ENCODE measurements around the gene MUCL3.

Gene MUCL3

DNA sequence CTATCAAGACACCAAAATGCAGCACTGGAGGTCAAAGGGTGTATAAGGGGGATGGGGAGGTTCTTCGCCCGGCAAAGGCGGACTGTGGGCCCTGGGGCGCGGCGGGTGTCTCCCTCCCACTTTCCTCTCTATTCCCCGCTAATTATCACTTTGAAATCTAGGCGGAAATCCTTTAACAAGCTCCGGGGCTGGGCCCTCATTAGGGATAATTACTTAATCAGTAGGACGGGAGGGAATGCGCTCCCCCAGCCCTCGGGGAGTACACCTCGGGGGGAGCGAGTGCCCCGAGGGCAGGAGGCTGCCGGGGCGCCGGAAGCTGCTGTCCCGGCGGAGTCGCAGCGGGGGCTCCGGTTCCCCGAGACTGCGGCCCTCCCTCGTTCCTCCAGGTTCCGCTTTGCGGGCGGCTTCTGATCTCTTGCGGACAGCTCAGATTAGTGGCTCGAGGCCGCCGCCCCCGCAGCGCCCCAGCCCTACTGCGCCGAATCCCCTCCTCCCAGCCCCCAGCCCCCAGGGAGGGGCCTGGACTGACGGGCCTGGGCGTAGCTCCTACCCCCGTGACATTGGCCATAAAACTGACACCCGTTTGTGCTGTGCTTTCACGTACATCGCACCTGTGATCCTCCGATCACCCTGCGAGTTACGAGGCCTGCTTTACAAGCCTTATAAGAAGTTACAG, 14.7 kb downstream of the MUCL3 start:
- Histone ChIP-seq H3K4me2 (ENCODE audit: low read length) (peak overlapping the region; percentile 47), H3K27me3 (ENCODE audit: control insufficient read depth, insufficient read depth, low read length) (no peaks in the 10 kb centered on the region), H3K9me3 (ENCODE audit: control insufficient read depth, low read length) (no peaks in the 10 kb centered on the region), H3K79me2 (no peaks in the 10 kb centered on the region), H3K4me1 (peaks cover 11% of the 10 kb centered on the region), H3K9ac (peak overlapping the region; percentile 5), H2AFZ (peak overlapping the region; percentile 99), H3K27ac (peak overlapping the region; percentile 55), H3K4me3 (ENCODE audit: low read depth, low read length) (peak overlapping the region; percentile 7), H3K36me3 (ENCODE audit: control insufficient read depth, insufficient read depth, low read length) (no peaks in the 10 kb centered on the region)
- TF ChIP-seq, protein P1, sequence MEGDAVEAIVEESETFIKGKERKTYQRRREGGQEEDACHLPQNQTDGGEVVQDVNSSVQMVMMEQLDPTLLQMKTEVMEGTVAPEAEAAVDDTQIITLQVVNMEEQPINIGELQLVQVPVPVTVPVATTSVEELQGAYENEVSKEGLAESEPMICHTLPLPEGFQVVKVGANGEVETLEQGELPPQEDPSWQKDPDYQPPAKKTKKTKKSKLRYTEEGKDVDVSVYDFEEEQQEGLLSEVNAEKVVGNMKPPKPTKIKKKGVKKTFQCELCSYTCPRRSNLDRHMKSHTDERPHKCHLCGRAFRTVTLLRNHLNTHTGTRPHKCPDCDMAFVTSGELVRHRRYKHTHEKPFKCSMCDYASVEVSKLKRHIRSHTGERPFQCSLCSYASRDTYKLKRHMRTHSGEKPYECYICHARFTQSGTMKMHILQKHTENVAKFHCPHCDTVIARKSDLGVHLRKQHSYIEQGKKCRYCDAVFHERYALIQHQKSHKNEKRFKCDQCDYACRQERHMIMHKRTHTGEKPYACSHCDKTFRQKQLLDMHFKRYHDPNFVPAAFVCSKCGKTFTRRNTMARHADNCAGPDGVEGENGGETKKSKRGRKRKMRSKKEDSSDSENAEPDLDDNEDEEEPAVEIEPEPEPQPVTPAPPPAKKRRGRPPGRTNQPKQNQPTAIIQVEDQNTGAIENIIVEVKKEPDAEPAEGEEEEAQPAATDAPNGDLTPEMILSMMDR (IDR thresholded peaks at IDR 0.05), result no peak

DNA sequence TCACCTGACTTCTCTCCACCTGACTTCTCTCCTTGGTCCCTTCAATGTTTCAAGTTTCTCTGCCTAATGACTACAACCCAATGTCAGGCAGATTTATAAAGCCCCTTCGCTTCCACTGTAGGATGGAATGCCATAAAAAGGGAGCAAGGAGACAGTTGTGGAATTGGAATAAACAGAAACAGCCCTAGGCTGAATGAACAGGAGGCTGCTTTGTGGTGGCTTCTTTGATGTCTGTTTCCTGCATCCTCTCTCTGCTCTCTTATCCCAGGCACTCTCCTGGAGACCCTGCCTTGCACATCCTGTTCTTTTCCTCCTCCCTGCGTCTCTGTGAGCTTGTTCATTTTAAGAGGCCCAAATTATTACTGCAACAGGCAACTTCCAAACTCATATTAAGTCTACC, 16.9 kb downstream of the MUCL3 start:
- H3K36me3 ChIP-seq (ENCODE audit: control insufficient read depth, insufficient read depth, low read length), result no peaks in the 10 kb centered on the region
- TF ChIP-seq, protein P1 (IDR thresholded peaks at IDR 0.05), result no peak
- no peak overlapping the region for H3K9ac ChIP-seq
- H3K27ac ChIP-seq, result no peak overlapping the region
- no peaks in the 10 kb centered on the region for H3K79me2 ChIP-seq
- no peak overlapping the region for H3K4me3 ChIP-seq (ENCODE audit: low read depth, low read length)
- no peak overlapping the region for H3K4me2 ChIP-seq (ENCODE audit: low read length)
- H3K9me3 ChIP-seq (ENCODE audit: control insufficient read depth, low read length), result no peaks in the 10 kb centered on the region
- H2AFZ ChIP-seq, result peak overlapping the region; percentile 30
- no peaks in the 10 kb centered on the region for H3K27me3 ChIP-seq (ENCODE audit: control insufficient read depth, insufficient read depth, low read length)
- peaks cover 11% of the 10 kb centered on the region for H3K4me1 ChIP-seq

DNA sequence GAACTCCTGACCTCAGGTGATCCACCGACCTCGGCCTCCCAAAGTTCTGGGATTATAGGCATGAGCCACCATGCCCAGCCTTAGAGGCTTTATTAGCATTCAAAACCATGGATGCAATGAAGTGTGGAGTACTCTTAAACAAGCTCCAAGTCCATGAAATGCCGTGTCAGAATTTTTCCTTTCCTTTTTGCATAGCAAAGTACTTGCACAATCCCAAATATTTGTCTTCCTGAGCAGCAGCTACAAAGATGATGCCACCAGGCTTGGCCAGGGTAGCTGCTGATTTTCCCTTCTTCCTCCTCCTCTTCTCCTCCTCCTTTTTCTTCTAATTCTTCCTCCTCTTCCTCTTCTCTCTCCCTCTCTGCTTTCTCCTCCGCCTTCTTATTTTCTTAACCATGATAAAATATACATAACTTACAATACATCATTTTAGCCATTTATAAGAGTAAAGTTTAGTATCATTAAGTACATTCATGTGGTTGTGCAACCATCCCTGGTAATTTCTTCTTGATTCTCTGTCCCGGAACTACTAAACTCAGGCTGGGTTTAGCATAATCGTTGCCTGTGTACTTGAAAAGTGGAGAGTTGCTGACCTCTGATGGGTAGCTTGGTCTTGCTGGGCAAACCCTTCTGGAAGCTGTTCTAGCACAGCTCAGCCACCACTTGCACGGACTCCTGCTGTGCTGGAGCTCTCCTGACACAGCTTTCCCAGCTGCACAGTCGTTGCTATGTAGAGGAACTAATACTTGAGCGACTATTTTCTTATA, 20.3 kb downstream of the MUCL3 start:
- Histone ChIP-seq H2AFZ (no peak overlapping the region), H3K9ac (no peak overlapping the region), H3K27ac (no peak overlapping the region), H3K4me3 (ENCODE audit: low read depth, low read length) (no peak overlapping the region), H3K36me3 (ENCODE audit: control insufficient read depth, insufficient read depth, low read length) (no peaks in the 10 kb centered on the region), H3K79me2 (no peaks in the 10 kb centered on the region), H3K4me1 (peaks cover 11% of the 10 kb centered on the region), H3K27me3 (ENCODE audit: control insufficient read depth, insufficient read depth, low read length) (no peaks in the 10 kb centered on the region), H3K9me3 (ENCODE audit: control insufficient read depth, low read length) (no peaks in the 10 kb centered on the region), H3K4me2 (ENCODE audit: low read length) (no peak overlapping the region)
- TF ChIP-seq, protein P1 (IDR thresholded peaks at IDR 0.05), result no peak

DNA sequence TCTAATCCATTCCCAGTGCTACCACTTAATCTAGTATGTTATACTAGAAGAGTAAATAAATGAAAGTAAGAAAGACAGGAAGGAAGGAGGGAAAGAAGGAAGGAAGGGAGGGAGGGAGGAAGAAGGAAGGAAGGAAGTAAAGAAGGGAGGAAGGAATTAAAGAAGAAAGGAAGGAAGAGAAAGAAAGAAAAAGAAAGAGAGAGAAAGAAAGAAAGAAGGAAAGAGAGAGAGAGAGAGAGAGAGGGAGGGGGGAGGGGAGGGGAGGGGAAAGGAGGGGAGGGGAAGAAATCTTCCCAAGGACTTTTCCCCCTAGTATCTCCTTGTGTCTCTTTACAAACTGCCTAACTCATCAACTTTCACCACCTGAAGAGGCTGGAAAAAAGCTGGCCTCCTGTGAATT, 21.9 kb downstream of the MUCL3 start:
- TF ChIP-seq, protein P1 (IDR thresholded peaks at IDR 0.05), result no peak
- peaks cover 10% of the 10 kb centered on the region for H3K4me1 ChIP-seq
- no peak overlapping the region for H3K4me2 ChIP-seq (ENCODE audit: low read length)
- peak overlapping the region; percentile 64 for H2AFZ ChIP-seq
- no peak overlapping the region for H3K4me3 ChIP-seq (ENCODE audit: low read depth, low read length)
- H3K36me3 ChIP-seq (ENCODE audit: control insufficient read depth, insufficient read depth, low read length), result no peaks in the 10 kb centered on the region
- H3K9me3 ChIP-seq (ENCODE audit: control insufficient read depth, low read length), result no peaks in the 10 kb centered on the region
- no peak overlapping the region for H3K9ac ChIP-seq
- no peaks in the 10 kb centered on the region for H3K79me2 ChIP-seq
- H3K27me3 ChIP-seq (ENCODE audit: control insufficient read depth, insufficient read depth, low read length), result no peaks in the 10 kb centered on the region
- H3K27ac ChIP-seq, result no peak overlapping the region
